Measurements from ENCODE around the gene CD151.
A peak's percentile ranks its signal among the peaks of the same experiment; 100 is the strongest.

CD151 gene

GRCh38 chr11:841981-842369, 9.2 kb downstream of the CD151 start:
- DNase-seq, result no peak

DNA sequence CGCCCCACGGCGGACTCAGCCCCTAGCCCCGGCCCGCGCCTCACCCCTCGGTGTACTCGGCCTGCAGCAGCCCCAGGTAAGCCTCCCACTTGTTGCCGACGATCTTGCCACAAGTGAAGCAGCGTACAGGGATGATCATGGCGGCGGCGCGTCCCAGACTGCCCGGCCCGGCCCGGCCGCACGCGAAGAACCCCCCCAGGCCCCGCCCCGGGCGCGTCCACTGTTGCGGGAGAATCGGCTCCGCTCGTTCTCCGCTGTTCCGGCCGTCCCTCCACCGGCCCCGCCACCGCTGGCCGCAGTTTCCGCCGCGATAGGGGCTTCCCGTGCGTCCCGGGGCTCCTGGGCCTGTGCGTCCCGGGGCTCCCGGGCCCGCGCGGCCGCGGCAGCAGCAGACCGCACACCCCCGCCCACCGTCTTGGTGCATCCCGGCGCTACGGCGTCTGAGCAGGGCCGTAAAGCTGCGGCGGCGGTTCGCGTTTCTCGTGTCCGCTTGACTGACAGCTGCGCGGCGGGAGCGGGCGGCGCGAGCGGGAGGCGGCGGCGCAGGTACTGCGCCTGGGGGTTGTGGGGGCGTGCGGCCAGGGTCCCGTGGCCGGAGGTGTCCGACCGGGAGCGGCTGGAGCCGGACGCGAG, 9.7 kb downstream of the CD151 start, which contains the start of the genes POLR2L and TSPAN4:
Gene POLR2L, minus strand, starts transcription at position 160 of the 633 bp plus-strand sequence. Its CDS starts 21 bp downstream, at position 139.
Gene TSPAN4, plus strand, starts transcription at position 483 of the 633 bp plus-strand sequence. CDS start 7,453 bp downstream, outside the sequence.
- peak in 55 of 56 donors; percentile 42 to 96 (median 83) for DNase-seq

- DNase-seq, result no peak
Observed at GRCh38 chr11:843086-843734, 10.5 kb downstream of the CD151 start.

- peak in 5 of 56 donors; percentile 14 to 43 (median 34) for DNase-seq
Observed at GRCh38 chr11:843818-844692, 11.3 kb downstream of the CD151 start.

DNA sequence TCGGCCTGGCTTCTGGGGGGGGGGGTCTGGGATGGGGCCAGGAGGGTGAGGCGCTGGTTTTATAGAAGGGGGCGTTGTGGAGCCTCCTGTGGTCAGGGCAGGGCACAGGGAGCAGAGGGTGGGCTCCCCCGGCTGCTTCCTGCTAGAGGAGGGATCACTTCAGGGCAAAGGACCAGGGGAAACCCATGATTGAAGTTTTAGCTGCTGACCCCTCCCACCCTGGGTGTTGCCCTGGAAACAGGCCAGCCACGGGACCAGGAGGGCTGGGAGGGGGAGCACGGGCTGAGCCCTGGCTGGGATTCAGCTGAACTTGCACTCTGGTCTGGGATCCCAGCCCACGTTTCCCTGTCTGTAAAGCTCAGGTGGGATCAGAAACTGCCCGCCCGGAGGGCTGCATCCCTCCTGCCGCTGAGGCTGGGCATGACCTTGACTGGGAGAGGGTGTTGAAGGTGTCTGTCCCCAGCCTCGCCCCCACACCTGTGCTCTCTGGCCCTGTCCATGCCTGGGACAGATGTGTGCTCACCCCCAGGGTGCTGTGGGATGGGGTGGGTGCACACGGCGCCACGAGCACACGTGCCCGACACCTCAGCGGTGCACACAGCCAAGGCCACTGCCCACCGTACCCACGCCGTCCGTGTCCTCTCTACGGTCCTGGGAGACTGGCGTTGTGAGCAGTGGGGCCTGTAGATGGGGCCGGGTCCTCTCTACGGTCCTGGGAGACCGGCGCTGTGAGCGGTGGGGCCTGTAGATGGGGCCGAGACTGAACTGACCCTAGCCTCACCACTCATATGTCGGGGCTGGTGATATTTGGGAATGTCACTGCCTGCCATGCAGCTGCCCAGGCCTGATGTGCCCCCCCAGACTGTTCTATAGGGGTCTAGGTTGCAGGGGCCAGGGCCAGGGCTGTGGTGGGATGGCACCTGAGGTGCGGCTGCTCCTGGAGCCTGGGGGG, 12.2 kb downstream of the CD151 start:
- peak in 11 of 56 donors; percentile 8 to 69 (median 25) for DNase-seq

DNA sequence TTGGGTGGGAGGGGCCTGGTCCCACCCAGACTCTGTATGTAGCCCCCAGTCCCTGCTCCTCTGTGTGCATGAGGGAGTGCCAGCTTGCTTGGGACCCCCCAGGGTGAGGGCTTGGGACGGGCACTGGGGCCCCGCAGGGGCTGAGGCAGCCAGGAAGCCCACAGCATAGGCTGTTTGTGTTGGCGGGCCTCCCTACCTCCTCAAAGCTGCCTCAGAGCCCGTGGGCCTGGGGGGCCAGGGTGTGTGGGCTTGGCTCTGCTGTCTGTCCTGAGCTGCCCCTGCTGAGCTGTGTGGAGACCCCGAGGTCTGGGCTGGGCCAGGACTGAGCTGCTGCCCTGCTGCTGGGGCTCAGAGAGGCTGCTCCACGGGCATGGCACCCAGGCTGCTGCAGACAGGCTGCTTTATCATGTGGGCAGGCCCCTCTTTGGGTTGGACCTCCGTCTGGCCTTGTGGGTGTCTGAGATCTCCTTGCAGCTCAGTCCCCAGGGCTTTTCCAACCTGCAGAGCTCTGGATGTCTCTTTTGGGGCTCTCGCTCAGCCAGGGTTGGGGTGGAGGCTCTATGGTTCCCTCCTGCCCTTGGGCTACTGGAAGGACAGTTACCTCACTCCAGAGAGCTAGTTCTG, 13.2 kb downstream of the CD151 start:
- no peak for DNase-seq

GRCh38 chr11:846496-847098, 13.8 kb downstream of the CD151 start:
- DNase-seq, result no peak

GRCh38 chr11:847876-848275, 15.1 kb downstream of the CD151 start:
- no peak for DNase-seq

DNA sequence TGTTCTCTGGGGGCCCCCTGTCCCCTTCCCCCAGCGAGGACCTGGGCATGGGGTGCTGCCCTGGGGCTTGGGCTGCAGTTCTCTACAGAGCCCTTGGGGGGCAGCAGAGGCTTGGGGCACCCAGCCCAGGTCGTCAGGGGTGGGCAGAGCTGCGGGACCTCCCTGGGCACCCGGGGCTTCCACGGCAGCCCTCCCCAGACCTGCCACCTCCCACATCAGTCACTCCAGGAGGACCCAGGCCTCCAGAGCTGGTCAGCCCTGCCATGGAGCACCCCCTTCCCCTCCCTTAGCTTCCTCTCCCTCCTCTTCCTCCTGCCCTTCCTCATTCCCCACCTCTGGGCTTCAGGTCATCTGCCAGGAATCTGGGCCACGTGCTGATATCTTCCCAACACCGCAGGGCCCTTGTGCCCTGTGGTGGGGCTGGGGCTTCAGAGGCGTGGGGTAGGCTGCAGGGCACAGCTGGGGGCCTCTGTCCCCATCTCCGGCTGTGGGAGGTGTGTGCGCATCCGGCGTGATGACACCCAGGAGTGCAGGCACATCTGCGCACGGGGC, 15.7 kb downstream of the CD151 start:
- peak in 11 of 56 donors; percentile 7 to 56 (median 17) for DNase-seq

GRCh38 chr11:849104-849824, 16.5 kb downstream of the CD151 start:
- DNase-seq, result peak in 4 of 56 donors; percentile 23 to 35 (median 26)

GRCh38 chr11:849951-850774, 17.4 kb downstream of the CD151 start:
- DNase-seq, result no peak

DNA sequence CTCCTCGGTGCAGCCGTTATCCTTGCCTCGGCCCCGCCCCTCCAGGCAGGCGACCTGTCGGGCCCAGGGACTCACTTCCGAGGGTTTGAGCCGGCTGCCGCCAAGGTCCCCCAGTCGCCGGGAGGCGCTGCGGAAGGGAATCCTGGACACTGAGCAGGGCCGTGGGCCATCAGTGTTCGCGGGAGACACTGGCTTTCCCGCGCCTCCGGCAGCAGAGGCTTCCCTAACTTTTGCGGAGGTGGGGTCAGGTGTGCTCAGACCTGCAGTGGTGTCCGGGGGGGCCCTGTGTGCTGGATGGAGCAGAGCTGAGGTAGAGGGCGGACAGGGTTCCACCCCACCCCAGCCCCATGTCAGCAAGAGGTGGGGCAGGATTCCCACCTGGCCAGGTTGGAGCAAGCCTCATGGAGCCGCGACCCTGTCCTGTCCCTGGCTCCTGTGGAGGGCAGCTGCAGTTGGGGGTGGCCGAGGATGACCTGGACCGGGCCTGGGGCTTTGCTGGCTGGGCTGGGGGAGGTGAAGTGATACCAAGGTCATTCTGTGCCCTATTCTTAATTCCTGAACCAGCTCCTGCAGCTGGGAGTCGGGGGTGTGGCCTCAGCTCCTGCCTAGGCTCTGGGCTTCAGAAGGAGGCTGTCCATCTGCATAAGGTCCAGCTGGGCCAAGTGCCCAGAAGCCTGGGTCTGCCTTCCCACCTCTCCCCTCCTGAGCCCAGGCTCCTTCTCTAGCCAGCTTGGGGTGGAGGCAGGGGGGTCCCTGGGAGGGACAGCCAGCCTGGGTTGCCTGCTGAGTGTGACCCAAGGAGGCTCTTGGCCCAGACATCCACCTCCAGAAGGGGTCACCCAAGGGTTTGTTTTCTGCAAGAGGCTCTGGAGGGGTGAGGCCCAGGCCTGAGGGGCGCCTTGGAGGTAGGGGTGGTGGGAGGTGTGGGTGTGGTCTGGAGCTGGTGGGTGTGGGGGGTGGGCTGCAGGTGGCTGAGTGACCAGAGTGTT, 18.3 kb downstream of the CD151 start:
- no peak for DNase-seq

- DNase-seq, result no peak
Observed at GRCh38 chr11:852762-853161, 20.0 kb downstream of the CD151 start.

GRCh38 chr11:853682-854448, 21.1 kb downstream of the CD151 start:
- no peak for DNase-seq

GRCh38 chr11:854601-855329, 22.0 kb downstream of the CD151 start:
- no peak for DNase-seq

All from nucleus accumbens (tissue), 56 donors.